ENCODE results near the gene CPSF3.

CPSF3 gene

GRCh38 chr2:9423100-9423921, at the start of gene CPSF3, which contains the start of gene ITGB1BP1:
CPSF3 (plus strand) TSS chr2:9423654; CDS start chr2:9423774, 120 bp downstream.
ITGB1BP1 (minus strand) TSS chr2:9423528; CDS start chr2:9418697, 4,831 bp downstream.
- Histone ChIP-seq H3K4me1 (ENCODE audit: control insufficient read depth, insufficient read depth, low read length) (peaks cover 20% of the 10 kb centered on the region), H3K4me3 (ENCODE audit: low read depth, low read length) (peak within 1 kb of the TSS; percentile 98), H3K27me3 (ENCODE audit: control insufficient read depth, insufficient read depth, low read length) (peaks cover 7% of the 10 kb centered on the region; the same call in 1 of the 2 replicates), H3K9ac (ENCODE audit: low read length) (peak within 1 kb of the TSS; percentile 93), H3K27ac (ENCODE audit: low read depth, low read length) (peak within 1 kb of the TSS; percentile 70), H3K36me3 (ENCODE audit: control insufficient read depth, insufficient read depth, low read length) (0 out of 2 replicates have a peak, but pooled peaks cover 3% of the 10 kb centered on the region), H3K9me3 (ENCODE audit: control insufficient read depth, insufficient read depth, low read depth, low read length) (no peaks in the 10 kb centered on the region)

- Histone ChIP-seq H3K9me3 (ENCODE audit: control insufficient read depth, insufficient read depth, low read depth, low read length) (no peaks in the 10 kb centered on the region), H3K9ac (ENCODE audit: low read length) (no peak overlapping the region), H3K36me3 (ENCODE audit: control insufficient read depth, insufficient read depth, low read length) (no peaks in the 10 kb centered on the region), H3K27me3 (ENCODE audit: control insufficient read depth, insufficient read depth, low read length) (no peaks in the 10 kb centered on the region), H3K27ac (ENCODE audit: low read depth, low read length) (no peak overlapping the region), H3K4me1 (ENCODE audit: control insufficient read depth, insufficient read depth, low read length) (peaks cover 16% of the 10 kb centered on the region), H3K4me3 (ENCODE audit: low read depth, low read length) (no peak overlapping the region)
Measured at GRCh38 chr2:9374071-9374730, 49.3 kb upstream of the CPSF3 start.

- no peaks in the 10 kb centered on the region for H3K9me3 ChIP-seq (ENCODE audit: control insufficient read depth, insufficient read depth, low read depth, low read length)
- no peaks in the 10 kb centered on the region for H3K27me3 ChIP-seq (ENCODE audit: control insufficient read depth, insufficient read depth, low read length)
- no peak overlapping the region for H3K4me3 ChIP-seq (ENCODE audit: low read depth, low read length)
- H3K36me3 ChIP-seq (ENCODE audit: control insufficient read depth, insufficient read depth, low read length): no peaks in the 10 kb centered on the region
- H3K4me1 ChIP-seq (ENCODE audit: control insufficient read depth, insufficient read depth, low read length): peaks cover 16% of the 10 kb centered on the region
- H3K27ac ChIP-seq (ENCODE audit: low read depth, low read length): no peak overlapping the region
- no peak overlapping the region for H3K9ac ChIP-seq (ENCODE audit: low read length)
Measured at GRCh38 chr2:9375857-9376428, 47.5 kb upstream of the CPSF3 start.

GRCh38 chr2:9377461-9378097, 45.9 kb upstream of the CPSF3 start:
- H3K36me3 ChIP-seq (ENCODE audit: control insufficient read depth, insufficient read depth, low read length): no peaks in the 10 kb centered on the region
- H3K27ac ChIP-seq (ENCODE audit: low read depth, low read length): no peak overlapping the region
- H3K4me3 ChIP-seq (ENCODE audit: low read depth, low read length): no peak overlapping the region
- no peak overlapping the region for H3K9ac ChIP-seq (ENCODE audit: low read length)
- peaks cover 16% of the 10 kb centered on the region for H3K4me1 ChIP-seq (ENCODE audit: control insufficient read depth, insufficient read depth, low read length)
- no peaks in the 10 kb centered on the region for H3K27me3 ChIP-seq (ENCODE audit: control insufficient read depth, insufficient read depth, low read length)
- H3K9me3 ChIP-seq (ENCODE audit: control insufficient read depth, insufficient read depth, low read depth, low read length): no peaks in the 10 kb centered on the region

- Histone ChIP-seq H3K27ac (ENCODE audit: low read depth, low read length) (no peak overlapping the region), H3K27me3 (ENCODE audit: control insufficient read depth, insufficient read depth, low read length) (no peaks in the 10 kb centered on the region), H3K9ac (ENCODE audit: low read length) (peak overlapping the region; percentile 32), H3K36me3 (ENCODE audit: control insufficient read depth, insufficient read depth, low read length) (no peaks in the 10 kb centered on the region), H3K9me3 (ENCODE audit: control insufficient read depth, insufficient read depth, low read depth, low read length) (no peaks in the 10 kb centered on the region), H3K4me3 (ENCODE audit: low read depth, low read length) (no peak overlapping the region), H3K4me1 (ENCODE audit: control insufficient read depth, insufficient read depth, low read length) (peaks cover 16% of the 10 kb centered on the region)
Measured at GRCh38 chr2:9378433-9379390, 44.7 kb upstream of the CPSF3 start.

GRCh38 chr2:9379391-9379755, 44.1 kb upstream of the CPSF3 start:
- no peak overlapping the region for H3K4me3 ChIP-seq (ENCODE audit: low read depth, low read length)
- H3K27me3 ChIP-seq (ENCODE audit: control insufficient read depth, insufficient read depth, low read length): no peaks in the 10 kb centered on the region
- H3K36me3 ChIP-seq (ENCODE audit: control insufficient read depth, insufficient read depth, low read length): no peaks in the 10 kb centered on the region
- no peak overlapping the region for H3K27ac ChIP-seq (ENCODE audit: low read depth, low read length)
- no peak overlapping the region for H3K9ac ChIP-seq (ENCODE audit: low read length)
- H3K4me1 ChIP-seq (ENCODE audit: control insufficient read depth, insufficient read depth, low read length): peaks cover 16% of the 10 kb centered on the region
- H3K9me3 ChIP-seq (ENCODE audit: control insufficient read depth, insufficient read depth, low read depth, low read length): no peaks in the 10 kb centered on the region

GRCh38 chr2:9380702-9381628, 42.5 kb upstream of the CPSF3 start:
- Histone ChIP-seq H3K9me3 (ENCODE audit: control insufficient read depth, insufficient read depth, low read depth, low read length) (no peaks in the 10 kb centered on the region), H3K27me3 (ENCODE audit: control insufficient read depth, insufficient read depth, low read length) (no peaks in the 10 kb centered on the region), H3K9ac (ENCODE audit: low read length) (no peak overlapping the region), H3K4me1 (ENCODE audit: control insufficient read depth, insufficient read depth, low read length) (peaks cover 16% of the 10 kb centered on the region), H3K36me3 (ENCODE audit: control insufficient read depth, insufficient read depth, low read length) (no peaks in the 10 kb centered on the region), H3K4me3 (ENCODE audit: low read depth, low read length) (no peak overlapping the region), H3K27ac (ENCODE audit: low read depth, low read length) (no peak overlapping the region)

- H3K27me3 ChIP-seq (ENCODE audit: control insufficient read depth, insufficient read depth, low read length): no peaks in the 10 kb centered on the region
- no peaks in the 10 kb centered on the region for H3K36me3 ChIP-seq (ENCODE audit: control insufficient read depth, insufficient read depth, low read length)
- no peaks in the 10 kb centered on the region for H3K9me3 ChIP-seq (ENCODE audit: control insufficient read depth, insufficient read depth, low read depth, low read length)
- H3K4me3 ChIP-seq (ENCODE audit: low read depth, low read length): no peak overlapping the region
- no peak overlapping the region for H3K9ac ChIP-seq (ENCODE audit: low read length)
- H3K27ac ChIP-seq (ENCODE audit: low read depth, low read length): no peak overlapping the region
- H3K4me1 ChIP-seq (ENCODE audit: control insufficient read depth, insufficient read depth, low read length): peaks cover 9% of the 10 kb centered on the region
Measured at GRCh38 chr2:9382604-9383235, 40.7 kb upstream of the CPSF3 start.

- no peaks in the 10 kb centered on the region for H3K36me3 ChIP-seq (ENCODE audit: control insufficient read depth, insufficient read depth, low read length)
- no peaks in the 10 kb centered on the region for H3K9me3 ChIP-seq (ENCODE audit: control insufficient read depth, insufficient read depth, low read depth, low read length)
- H3K27ac ChIP-seq (ENCODE audit: low read depth, low read length): no peak overlapping the region
- no peak overlapping the region for H3K4me3 ChIP-seq (ENCODE audit: low read depth, low read length)
- no peak overlapping the region for H3K9ac ChIP-seq (ENCODE audit: low read length)
- H3K4me1 ChIP-seq (ENCODE audit: control insufficient read depth, insufficient read depth, low read length): peaks cover under 1% of the 10 kb centered on the region; the same call in 1 of the 2 replicates
- H3K27me3 ChIP-seq (ENCODE audit: control insufficient read depth, insufficient read depth, low read length): no peaks in the 10 kb centered on the region
Measured at GRCh38 chr2:9384521-9384920, 38.9 kb upstream of the CPSF3 start.
